Measurements from ENCODE around the gene AFM. TPM values are rescaled to one million over a fixed set of nuclear protein-coding genes. Genes with fewer than 3 reads are reported as not detected.

The AFM gene, protein sequence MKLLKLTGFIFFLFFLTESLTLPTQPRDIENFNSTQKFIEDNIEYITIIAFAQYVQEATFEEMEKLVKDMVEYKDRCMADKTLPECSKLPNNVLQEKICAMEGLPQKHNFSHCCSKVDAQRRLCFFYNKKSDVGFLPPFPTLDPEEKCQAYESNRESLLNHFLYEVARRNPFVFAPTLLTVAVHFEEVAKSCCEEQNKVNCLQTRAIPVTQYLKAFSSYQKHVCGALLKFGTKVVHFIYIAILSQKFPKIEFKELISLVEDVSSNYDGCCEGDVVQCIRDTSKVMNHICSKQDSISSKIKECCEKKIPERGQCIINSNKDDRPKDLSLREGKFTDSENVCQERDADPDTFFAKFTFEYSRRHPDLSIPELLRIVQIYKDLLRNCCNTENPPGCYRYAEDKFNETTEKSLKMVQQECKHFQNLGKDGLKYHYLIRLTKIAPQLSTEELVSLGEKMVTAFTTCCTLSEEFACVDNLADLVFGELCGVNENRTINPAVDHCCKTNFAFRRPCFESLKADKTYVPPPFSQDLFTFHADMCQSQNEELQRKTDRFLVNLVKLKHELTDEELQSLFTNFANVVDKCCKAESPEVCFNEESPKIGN
- not detected in 2 replicates for total RNA-seq

GRCh38 chr4:73481358-73481757 lies at the start of gene AFM:
TSS of gene AFM (plus strand) at chr4:73481745. CDS start at chr4:73481776, 31 bp downstream.

DNA sequence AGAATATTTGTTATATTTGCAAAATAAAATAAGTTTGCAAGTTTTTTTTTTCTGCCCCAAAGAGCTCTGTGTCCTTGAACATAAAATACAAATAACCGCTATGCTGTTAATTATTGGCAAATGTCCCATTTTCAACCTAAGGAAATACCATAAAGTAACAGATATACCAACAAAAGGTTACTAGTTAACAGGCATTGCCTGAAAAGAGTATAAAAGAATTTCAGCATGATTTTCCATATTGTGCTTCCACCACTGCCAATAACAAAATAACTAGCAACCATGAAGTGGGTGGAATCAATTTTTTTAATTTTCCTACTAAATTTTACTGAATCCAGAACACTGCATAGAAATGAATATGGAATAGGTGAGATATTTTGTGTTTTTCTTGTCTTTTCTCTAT lies 45.6 kb upstream of the AFM start, which contains the start of gene AFP:
TSS of gene AFP (plus strand) at position 238 of the 400 bp plus-strand sequence. CDS start at position 280, 42 bp downstream.

Other genes with a start within 250 kb of the AFM start
- 50.8 and 58.3 TPM in 2 replicates for gene ANKRD17, start 222.9 kb upstream of the AFM start, total RNA-seq
- 0.33 TPM in 1 of 2 replicates, not detected in the other for gene ALB, start 77.5 kb upstream of the AFM start, total RNA-seq
- gene AFP, start 45.5 kb upstream of the AFM start, total RNA-seq, result 0.15 and 0.66 TPM in 2 replicates
- under 0.01 TPM in 2 replicates for gene RASSF6, start 138.7 kb downstream of the AFM start, total RNA-seq

Measured in smooth muscle cell of trachea (primary cell).